HepG2 (cell line): ENCODE results near the gene CIROP. TPM values are rescaled to one million over a fixed set of nuclear protein-coding genes. Genes with fewer than 3 reads are reported as not detected.

Experiments used
- ERF ChIP-seq: IDR thresholded peaks from 2 replicates; pipeline ENCODE4 v1.6.1; 2018; ENCODE audit warnings: missing biosample characterization, missing genetic modification reagents
- GPN1 ChIP-seq: sonication (generic); formaldehyde crosslinking; IDR thresholded peaks from 2 replicates; pipeline ENCODE4 v1.5.1; 2020; ENCODE audit warnings: missing genetic modification reagents, borderline replicate concordance
- HINFP ChIP-seq: sonication (generic); formaldehyde crosslinking; IDR thresholded peaks from 2 replicates; pipeline ENCODE4 v1.4.0; 2020; ENCODE audit warnings: low read depth, mild to moderate bottlenecking, missing genetic modification reagents
- HNF1B ChIP-seq: sonication (generic); formaldehyde crosslinking; IDR thresholded peaks from 2 replicates; pipeline ENCODE4 v1.5.1; 2020; ENCODE audit warnings: mild to moderate bottlenecking, moderate library complexity, missing genetic modification reagents
- HOXA3 ChIP-seq: sonication (generic); formaldehyde crosslinking; IDR thresholded peaks from 2 replicates; pipeline ENCODE4 v1.5.0; 2020; ENCODE audit warnings: missing genetic modification reagents
- KDM5B ChIP-seq: sonication (generic); formaldehyde crosslinking; IDR thresholded peaks from 2 replicates; pipeline ENCODE4 v1.4.0; 2020; ENCODE audit warnings: missing genetic modification reagents, mild to moderate bottlenecking, borderline replicate concordance
- MED13 ChIP-seq: sonication (generic); formaldehyde crosslinking; IDR thresholded peaks from 2 replicates; pipeline ENCODE4 v1.5.0; 2020; ENCODE audit warnings: missing genetic modification reagents
- MEIS1 ChIP-seq: sonication (generic); formaldehyde crosslinking; IDR thresholded peaks from 2 replicates; pipeline ENCODE4 v1.9.0; 2021; ENCODE audit warnings: mild to moderate bottlenecking, missing genetic modification reagents, moderate library complexity, borderline replicate concordance
- PATZ1 ChIP-seq: sonication (generic); formaldehyde crosslinking; IDR thresholded peaks from 2 replicates; pipeline ENCODE4 v1.4.0; 2020; ENCODE audit warnings: missing genetic modification reagents
- POGK ChIP-seq: sonication (generic); formaldehyde crosslinking; conservative IDR thresholded peaks from 2 replicates; pipeline ENCODE4 v1.8.0; 2022; ENCODE audit warnings: mild to moderate bottlenecking, moderate library complexity, missing genetic modification reagents
- SP4 ChIP-seq: sonication (generic); formaldehyde crosslinking; IDR thresholded peaks from 2 replicates; pipeline ENCODE4 v1.8.1; 2023; ENCODE audit warnings: mild to moderate bottlenecking, missing genetic modification reagents
- SYNCRIP ChIP-seq: fragments of 200-400 bp; formaldehyde crosslinking; IDR thresholded peaks from 2 replicates; pipeline ENCODE4 v1.6.1; 2018; ENCODE audit warnings: mild to moderate bottlenecking, low read depth, low read length; ENCODE audit not compliant: insufficient read depth
- YY1 ChIP-seq: IDR thresholded peaks from 2 replicates; pipeline ENCODE4 v1.6.1; 2011; ENCODE audit warnings: low read length, low read depth, moderate library complexity, mild to moderate bottlenecking; ENCODE audit not compliant: insufficient read depth, insufficient replicate concordance
- ZKSCAN1 ChIP-seq: fragments of 150-350 bp; IDR thresholded peaks from 2 replicates; pipeline ENCODE4 v1.6.1; 2014; ENCODE audit warnings: low read length
- ZNF232 ChIP-seq: sonication (generic); formaldehyde crosslinking; IDR thresholded peaks from 2 replicates; pipeline ENCODE4 v1.4.0; 2020; ENCODE audit warnings: missing genetic modification reagents, borderline replicate concordance
- ZNF263 ChIP-seq: sonication (generic); formaldehyde crosslinking; IDR thresholded peaks from 2 replicates; pipeline ENCODE4 v1.4.0; 2020; ENCODE audit warnings: missing genetic modification reagents
- ZNF616 ChIP-seq: sonication (generic); formaldehyde crosslinking; IDR thresholded peaks from 2 replicates; pipeline ENCODE4 v1.5.0; 2020; ENCODE audit warnings: low read depth, mild to moderate bottlenecking, missing genetic modification reagents
- ZNF672 ChIP-seq: sonication (generic); formaldehyde crosslinking; IDR thresholded peaks from 2 replicates; pipeline ENCODE4 v1.8.1; 2022; ENCODE audit warnings: missing genetic modification reagents
- ZNF691 ChIP-seq: sonication (generic); formaldehyde crosslinking; IDR thresholded peaks from 2 replicates; pipeline ENCODE4 v1.4.0; 2020; ENCODE audit warnings: missing genetic modification reagents, low read depth, mild to moderate bottlenecking, borderline replicate concordance
- ZSCAN25 ChIP-seq: sonication (generic); formaldehyde crosslinking; IDR thresholded peaks from 2 replicates; pipeline ENCODE4 v1.8.0; 2022; ENCODE audit warnings: mild to moderate bottlenecking, missing genetic modification reagents
- polyA plus RNA-seq, 8 experiments: library from polyadenylated mRNA; depleted of rRNA in 3 of 8; stranded (reverse) in 7 of 8; unstranded in 1 of 8; fragments of >200 nt; fragmentation: Illumina TruSeq in 4 of 8; extraction: Trizol in 4 of 8; gene quantifications; 2 replicates each; pipeline versions ENCODE4 v1.2.1 to v1.2.3, GENCODE V29; 2011 to 2016; ENCODE audit warnings: low read depth in 4 of 8, missing spikeins in 1 of 8, mixed read lengths in 1 of 8; ENCODE audit not compliant: insufficient read depth in 1 of 8
- total RNA-seq, 5 experiments: library from RNA; depleted of rRNA; stranded (reverse); fragments of >200 nt; fragmentation: Illumina TruSeq; extraction: Trizol; gene quantifications; 2 replicates each; pipeline ENCODE4 v1.2.3, GENCODE V29; 2016; ENCODE audit warnings: low read depth in 1 of 5

CIROP gene
- total and polyA plus RNA-seq, 2 of the 13 experiments (the other 11 are each of a cell fraction or from before 2014, with no cell fraction given) = 0.07 TPM; not detected in 1

- TF ChIP-seq POGK (0 out of 2 replicates have a peak, but pooled peaks have one; percentile 30), PATZ1 (CRISPR knock-in tag) (peak; percentile 62), SP4 (0 out of 2 replicates have a peak, but pooled peaks have one; percentile 5), ERF (peak; percentile 69; the same call in 1 of the 2 replicates), ZNF616 (peak; percentile 68; the same call in 1 of the 2 replicates), ZKSCAN1 (no peak), HINFP (CRISPR knock-in tag) (0 out of 2 replicates have a peak, but pooled peaks have one; percentile 43), MEIS1 (peak; percentile 30; the same call in 1 of the 2 replicates), HNF1B (0 out of 2 replicates have a peak, but pooled peaks have one; percentile 65), KDM5B (CRISPR knock-in tag) (no peak; the same call in 1 of the 2 replicates), ZNF672 (CRISPR knock-in tag) (no peak), ZNF263 (CRISPR knock-in tag) (0 out of 2 replicates have a peak, but pooled peaks have one; percentile 56), HOXA3 (CRISPR knock-in tag) (peak; percentile 73; the same call in 1 of the 2 replicates), YY1 (peak; percentile 22), MED13 (CRISPR knock-in tag) (no peak), GPN1 (CRISPR knock-in tag) (peak; percentile 48; the same call in 1 of the 2 replicates), SYNCRIP (no peak), ZNF232 (CRISPR knock-in tag) (0 out of 2 replicates have a peak, but pooled peaks have one; percentile 39), ZSCAN25 (CRISPR knock-in tag) (no peak), ZNF691 (0 out of 2 replicates have a peak, but pooled peaks have one; percentile 84)
Observed at GRCh38 chr14:23052182-23052623, 52.6 kb downstream of the CIROP start (continued).
